HG02763 (cell line): ENCODE results near the gene PDX1.
"Not testable (repeated sequence)": the region's sequence is repeated elsewhere in the genome, so short reads cannot be mapped to it uniquely, and the experiment has no call there.

Experiments
- ATAC-seq: cut with Tn5 transposase; IDR thresholded peaks from one replicate; pipeline ENCODE4 v1.9.1; 2021; ENCODE audit warnings: mild to moderate bottlenecking, moderate library complexity; ENCODE audit not compliant: unreplicated experiment

Gene PDX1

GRCh38 chr13:27954406-27954851 is 34.6 kb downstream of the PDX1 start:
- ATAC-seq = peak; percentile 30

GRCh38 chr13:27955014-27955591 is 35.3 kb downstream of the PDX1 start:
- no peak for ATAC-seq

GRCh38 chr13:27956576-27957300 is 36.9 kb downstream of the PDX1 start:
- no peak for ATAC-seq

GRCh38 chr13:27959976-27960361 is 40.2 kb downstream of the PDX1 start:
- ATAC-seq = no peak

GRCh38 chr13:27960362-27961226 is 40.8 kb downstream of the PDX1 start:
- ATAC-seq = no peak

- ATAC-seq = no peak
These were observed 41.7 kb downstream of the PDX1 start for GRCh38 chr13:27961227-27962085.

- no peak for ATAC-seq
These were observed 42.5 kb downstream of the PDX1 start for GRCh38 chr13:27962128-27962841.

GRCh38 chr13:27962982-27963381 is 43.2 kb downstream of the PDX1 start:
- ATAC-seq = no peak

GRCh38 chr13:27963491-27963890 is 43.7 kb downstream of the PDX1 start:
- no peak for ATAC-seq

GRCh38 chr13:27964206-27964605 is 44.4 kb downstream of the PDX1 start:
- not testable (repeated sequence) for ATAC-seq

- ATAC-seq = no peak
These were observed 45.0 kb downstream of the PDX1 start for GRCh38 chr13:27964741-27965323.

GRCh38 chr13:27965343-27965739 is 45.5 kb downstream of the PDX1 start:
- ATAC-seq = no peak

GRCh38 chr13:27965740-27966640 is 46.2 kb downstream of the PDX1 start:
- no peak for ATAC-seq

- no peak for ATAC-seq
These were observed 46.9 kb downstream of the PDX1 start for GRCh38 chr13:27966641-27967202.

- no peak for ATAC-seq
These were observed 47.5 kb downstream of the PDX1 start for GRCh38 chr13:27967203-27967735.

- ATAC-seq = no peak
These were observed 48.0 kb downstream of the PDX1 start for GRCh38 chr13:27967736-27968315.

GRCh38 chr13:27968316-27969081 is 48.7 kb downstream of the PDX1 start:
- ATAC-seq = no peak
